Trophoblast cell (in vitro differentiated cells and primary cell): ENCODE results near the gene CCDC88B.

Source experiments
- DNase-seq, 2 donors: peaks; one replicate each; pipeline ENCODE4 v3.0.0-alpha.2; 2016
- H2AFZ ChIP-seq: 2 replicates; pipeline ENCODE4 v1.6.1; 2013; ENCODE audit warnings: low read length, moderate library complexity, mild to moderate bottlenecking; ENCODE audit not compliant: insufficient read depth, poor library complexity
- H2AK5ac ChIP-seq: 2 replicates; pipeline ENCODE4 v1.6.1; 2013; ENCODE audit warnings: mild to moderate bottlenecking, low read length
- H2BK120ac ChIP-seq: 2 replicates; pipeline ENCODE4 v1.6.1; 2013; ENCODE audit warnings: low read length, mild to moderate bottlenecking, moderate library complexity; ENCODE audit not compliant: insufficient read depth, poor library complexity
- H2BK12ac ChIP-seq: 2 replicates; pipeline ENCODE4 v1.6.1; 2013; ENCODE audit warnings: mild to moderate bottlenecking, low read length, moderate library complexity
- H2BK5ac ChIP-seq: 2 replicates; pipeline ENCODE4 v1.6.1; 2013; ENCODE audit warnings: low read length, low read depth, moderate library complexity, mild to moderate bottlenecking; ENCODE audit not compliant: poor library complexity
- H3K14ac ChIP-seq: 2 replicates; pipeline ENCODE4 v1.6.1; 2013; ENCODE audit warnings: mild to moderate bottlenecking, low read length
- H3K18ac ChIP-seq: 2 replicates; pipeline ENCODE4 v1.6.1; 2013; ENCODE audit warnings: mild to moderate bottlenecking, low read length
- H3K23ac ChIP-seq: 2 replicates; pipeline ENCODE4 v1.6.1; 2013; ENCODE audit warnings: low read length
- H3K27ac ChIP-seq: 2 replicates; pipeline ENCODE4 v1.5.1; 2013; ENCODE audit warnings: low read depth, mild to moderate bottlenecking, inconsistent platforms, low read length, moderate library complexity
- H3K27me3 ChIP-seq: 2 replicates; pipeline ENCODE4 v1.6.1; 2013; ENCODE audit warnings: inconsistent platforms, mild to moderate bottlenecking, low read length, moderate library complexity; ENCODE audit not compliant: insufficient read depth
- H3K36me3 ChIP-seq, 2 experiments: 1 replicate in 1 of 2; 2 replicates in 1 of 2; pipeline ENCODE4 v1.6.1; 2013; ENCODE audit warnings: low read length in 2 of 2, mild to moderate bottlenecking in 2 of 2, moderate library complexity in 1 of 2; ENCODE audit not compliant: insufficient read depth in 2 of 2, control insufficient read depth in 1 of 2
- H3K4ac ChIP-seq: 2 replicates; pipeline ENCODE4 v1.6.1; 2013; ENCODE audit warnings: low read depth, mild to moderate bottlenecking, low read length, moderate library complexity
- H3K4me1 ChIP-seq, 2 experiments: 1 replicate in 1 of 2; 2 replicates in 1 of 2; pipeline ENCODE4 v1.6.1; 2013; ENCODE audit warnings: low read length in 2 of 2, mild to moderate bottlenecking in 2 of 2, moderate library complexity in 1 of 2; ENCODE audit not compliant: insufficient read depth in 2 of 2, control insufficient read depth in 1 of 2
- H3K4me2 ChIP-seq: 2 replicates; pipeline ENCODE4 v1.6.1; 2013; ENCODE audit warnings: inconsistent platforms, mild to moderate bottlenecking, low read length, moderate library complexity
- H3K4me3 ChIP-seq: 2 replicates; pipeline ENCODE4 v1.5.1; 2013; ENCODE audit warnings: mild to moderate bottlenecking, low read depth, low read length, inconsistent platforms
- H3K79me1 ChIP-seq: one replicate; pipeline ENCODE4 v1.6.1; 2013; ENCODE audit warnings: low read length
- H3K79me2 ChIP-seq: 2 replicates; pipeline ENCODE4 v1.6.1; 2013; ENCODE audit warnings: low read length, mild to moderate bottlenecking; ENCODE audit not compliant: control insufficient read depth, insufficient read depth, poor library complexity
- H3K9ac ChIP-seq: 2 replicates; pipeline ENCODE4 v1.6.1; 2013; ENCODE audit warnings: mild to moderate bottlenecking, low read length
- H3K9me3 ChIP-seq: 2 replicates; pipeline ENCODE4 v1.6.1; 2013; ENCODE audit warnings: low read depth, mild to moderate bottlenecking, control low read depth, inconsistent platforms, low read length; ENCODE audit not compliant: insufficient read depth
- H4K12ac ChIP-seq: 2 replicates; pipeline ENCODE4 v1.6.1; 2013; ENCODE audit warnings: low read depth, mild to moderate bottlenecking, low read length, moderate library complexity
- H4K8ac ChIP-seq: 2 replicates; pipeline ENCODE4 v1.6.1; 2013; ENCODE audit warnings: low read depth, mild to moderate bottlenecking, low read length, moderate library complexity
- H4K91ac ChIP-seq: one replicate; pipeline ENCODE4 v1.6.1; 2013; ENCODE audit warnings: low read depth, mild to moderate bottlenecking, low read length, moderate library complexity
- WGBS: extraction: QIAGEN DNeasy Blood & Tissue Kit; methylation state at CpG from one replicate; pipeline ENCODE4 v1.1.7; 2013; ENCODE audit warnings: missing lambda C conversion rate; ENCODE audit not compliant: insufficient read length, insufficient coverage; ENCODE audit errors: extremely low coverage; 5-methylcytosine and 5-hydroxymethylcytosine counted together

CCDC88B gene

GRCh38 chr11:64299847-64300648 lies 40.0 kb upstream of the CCDC88B start, which contains the start of gene CATSPERZ:
Gene CATSPERZ, plus strand, starts transcription at chr11:64300358. Its CDS starts 53 bp downstream, at chr11:64300411.
- Histone ChIP-seq H3K9ac (peak within 1 kb of the TSS; percentile 0), H3K27ac (no peak within 1 kb of the TSS), H2BK5ac (no peak within 1 kb of the TSS), H4K91ac (no peak within 1 kb of the TSS), H4K12ac (no peak within 1 kb of the TSS), H3K9me3 (peaks cover 8% of the 10 kb centered on the region), H3K14ac (no peak within 1 kb of the TSS), H4K8ac (no peak within 1 kb of the TSS), H3K79me2 (no peaks in the 10 kb centered on the region), H2BK120ac (no peak within 1 kb of the TSS), H3K4me2 (peak within 1 kb of the TSS; percentile 56), H3K27me3 (peaks cover 48% of the 10 kb centered on the region), H3K4me1 (peaks cover 11 to 14% of the 10 kb centered on the region in 2 experiments), H3K23ac (no peak within 1 kb of the TSS), H2AFZ (peak within 1 kb of the TSS; percentile 7), H2BK12ac (no peak within 1 kb of the TSS), H3K4ac (no peak within 1 kb of the TSS), H3K79me1 (peaks cover 5% of the 10 kb centered on the region), H3K4me3 (peak within 1 kb of the TSS; percentile 57), H3K18ac (no peak within 1 kb of the TSS), H3K36me3 (no peaks in the 10 kb centered on the region), H2AK5ac (no peak within 1 kb of the TSS)
- no peak for DNase-seq
- no CpG with 5 or more reads among the region's 54 CpGs for WGBS

- no CpG with 5 or more reads among the region's 13 CpGs for WGBS
- no peak for DNase-seq
- Histone ChIP-seq H3K23ac (no peak overlapping the region), H4K91ac (no peak overlapping the region), H3K27me3 (peaks cover 17% of the 10 kb centered on the region), H2BK5ac (no peak overlapping the region), H2AK5ac (no peak overlapping the region), H2BK12ac (no peak overlapping the region), H2AFZ (no peak overlapping the region), H3K18ac (no peak overlapping the region), H3K4me1 (peaks cover 19 to 27% of the 10 kb centered on the region in 2 experiments), H3K4me2 (no peak overlapping the region), H3K79me2 (peaks cover 10% of the 10 kb centered on the region), H4K8ac (no peak overlapping the region), H3K9me3 (peaks cover 2% of the 10 kb centered on the region), H3K4ac (no peak overlapping the region), H3K4me3 (no peak overlapping the region), H3K27ac (no peak overlapping the region), H3K9ac (no peak overlapping the region), H3K79me1 (peaks cover 15% of the 10 kb centered on the region), H4K12ac (peak overlapping the region; percentile 36), H2BK120ac (no peak overlapping the region), H3K14ac (no peak overlapping the region), H3K36me3 (peaks cover 2 to 6% of the 10 kb centered on the region in 2 experiments)
Measured at GRCh38 chr11:64303109-64304031, 36.6 kb upstream of the CCDC88B start.

GRCh38 chr11:64304032-64304315 lies 36.0 kb upstream of the CCDC88B start:
- Histone ChIP-seq H3K18ac (no peak overlapping the region), H3K4me1 (peaks cover 19 to 27% of the 10 kb centered on the region in 2 experiments), H3K27me3 (peaks cover 15% of the 10 kb centered on the region), H2AFZ (no peak overlapping the region), H3K23ac (no peak overlapping the region), H3K27ac (no peak overlapping the region), H3K9me3 (peaks cover 2% of the 10 kb centered on the region), H3K79me2 (peaks cover 10% of the 10 kb centered on the region), H2BK12ac (no peak overlapping the region), H3K4me3 (no peak overlapping the region), H3K36me3 (peaks cover 2 to 6% of the 10 kb centered on the region in 2 experiments), H4K8ac (no peak overlapping the region), H3K14ac (no peak overlapping the region), H3K9ac (no peak overlapping the region), H3K4me2 (peak overlapping the region; percentile 90), H2BK5ac (no peak overlapping the region), H3K79me1 (peaks cover 15% of the 10 kb centered on the region), H2BK120ac (no peak overlapping the region), H3K4ac (no peak overlapping the region), H4K12ac (peak overlapping the region; percentile 36), H2AK5ac (no peak overlapping the region), H4K91ac (no peak overlapping the region)
- DNase-seq = no peak
- WGBS = no CpG with 5 or more reads among the region's 5 CpGs

DNA sequence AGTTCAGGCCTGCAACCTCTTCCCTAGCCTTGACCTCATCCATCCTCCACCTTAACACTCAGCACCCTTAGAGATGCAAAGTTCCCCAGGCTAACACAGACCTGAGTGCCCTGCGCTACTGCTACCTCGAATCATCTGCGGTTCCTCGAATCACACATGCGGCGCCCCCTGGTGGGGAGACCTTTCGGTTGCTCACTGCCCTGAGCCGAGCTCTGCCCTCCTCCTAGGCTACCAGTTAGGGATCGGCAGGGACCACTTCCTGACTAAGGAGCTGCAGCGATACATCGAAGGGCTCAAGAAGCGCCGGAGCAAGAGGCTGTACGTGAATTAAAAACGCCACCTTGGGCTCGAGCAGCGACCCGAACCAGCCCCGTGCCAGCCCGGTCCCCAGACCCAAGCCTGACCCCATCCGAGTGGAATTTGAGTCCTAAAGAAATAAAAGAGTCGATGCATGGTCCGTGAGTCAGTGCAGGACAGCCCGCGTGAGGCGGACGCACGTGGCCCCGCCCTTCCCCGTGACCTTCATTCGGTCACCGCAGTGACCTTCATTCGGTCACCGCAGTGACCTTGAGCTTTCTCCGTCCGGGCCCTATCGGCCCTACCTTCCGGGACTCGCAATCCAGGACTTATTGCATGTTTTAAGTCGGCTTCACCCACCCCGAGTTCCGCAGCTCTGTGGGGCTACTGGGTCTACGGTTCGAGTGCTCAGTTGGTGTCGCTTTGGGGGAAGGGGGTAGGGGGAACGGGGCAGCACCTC lies 35.5 kb upstream of the CCDC88B start:
- Histone ChIP-seq H3K4me3 (peak overlapping the region; percentile 72), H2BK5ac (peak overlapping the region; percentile 3), H3K18ac (peak overlapping the region; percentile 3), H2BK120ac (peak overlapping the region; percentile 1), H3K79me1 (peaks cover 15% of the 10 kb centered on the region), H2AK5ac (no peak overlapping the region), H3K36me3 (peaks cover 2 to 6% of the 10 kb centered on the region in 2 experiments), H3K4me1 (peaks cover 19 to 24% of the 10 kb centered on the region in 2 experiments), H4K12ac (peak overlapping the region; percentile 36), H3K4me2 (peak overlapping the region; percentile 90), H3K4ac (peak overlapping the region; percentile 19), H3K23ac (no peak overlapping the region), H3K79me2 (peaks cover 10% of the 10 kb centered on the region), H2AFZ (peak overlapping the region; percentile 81), H3K27me3 (peaks cover 11% of the 10 kb centered on the region), H3K14ac (peak overlapping the region; percentile 4), H3K9ac (peak overlapping the region; percentile 59), H4K91ac (peak overlapping the region; percentile 67), H4K8ac (peak overlapping the region; percentile 77), H3K27ac (peak overlapping the region; percentile 73), H3K9me3 (peaks cover 2% of the 10 kb centered on the region), H2BK12ac (peak overlapping the region; percentile 2)
- peak; percentile 96 to 99 for DNase-seq
- no CpG with 5 or more reads among the region's 46 CpGs for WGBS
